NB4 (cell line): Measurements from ENCODE around the gene AOAH.
A peak's percentile ranks its signal among the peaks of the same experiment; 100 is the strongest.

Experiments
- DNase-seq: peaks from one replicate; pipeline ENCODE4 v3.0.0; 2010; ENCODE audit warnings: low read depth
- H3K4me3 ChIP-seq: one replicate; pipeline ENCODE4 v1.5.1; 2011; ENCODE audit warnings: mild to moderate bottlenecking, low read depth, low read length, moderate library complexity
- MYC ChIP-seq: IDR thresholded peaks from 2 replicates; pipeline ENCODE4 v1.6.1; 2011; ENCODE audit warnings: low read depth, low read length
- POLR2A ChIP-seq: IDR thresholded peaks from 2 replicates; pipeline ENCODE4 v1.6.1; 2011; ENCODE audit warnings: mild to moderate bottlenecking; ENCODE audit not compliant: insufficient read length; ENCODE audit errors: extremely low read depth
- TF ChIP-seq, protein P1 (sequence below): IDR thresholded peaks from one replicate; pipeline ENCODE4 v1.5.1; 2012; ENCODE audit warnings: low read depth, low read length
- TF ChIP-seq, protein P2 (sequence below): IDR thresholded peaks from 2 replicates; pipeline ENCODE4 v1.6.1; 2011; ENCODE audit warnings: low read depth, low read length

AOAH gene

DNA sequence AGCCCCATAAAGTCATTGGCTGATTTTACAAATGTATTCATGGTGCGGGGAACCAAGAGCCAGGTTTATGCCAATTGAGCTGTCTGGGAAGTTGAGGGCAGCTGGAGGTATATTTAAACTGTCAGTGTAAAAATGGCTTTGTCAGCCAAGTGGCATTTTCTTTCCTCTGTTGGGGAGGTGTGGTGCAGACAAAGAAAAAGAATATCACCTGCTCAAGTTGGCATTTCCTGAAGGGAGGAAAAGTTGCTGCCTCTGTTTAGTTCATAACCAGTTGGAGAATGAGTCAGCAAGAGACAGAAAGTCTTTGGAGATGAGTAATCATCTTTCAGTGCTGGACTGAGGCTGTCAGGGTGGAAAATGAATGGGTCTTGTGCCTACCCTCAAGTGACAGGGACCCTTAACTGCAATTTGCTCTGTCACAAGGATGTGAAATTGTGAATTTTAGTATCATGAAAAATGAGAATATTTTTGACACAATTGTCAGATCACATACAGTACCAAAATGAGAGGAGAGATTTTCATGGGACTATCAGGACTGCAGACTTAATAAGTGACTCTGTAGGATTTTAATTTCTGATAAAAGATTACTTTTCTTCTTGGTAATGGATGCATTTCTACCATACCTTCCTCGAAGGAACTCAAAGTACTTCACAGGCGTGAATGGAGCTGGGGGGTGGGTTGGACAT is 197.3 kb downstream of the AOAH start:
- no peak overlapping the region for H3K4me3 ChIP-seq
- peak; percentile 75 for DNase-seq
- TF ChIP-seq, protein P1, sequence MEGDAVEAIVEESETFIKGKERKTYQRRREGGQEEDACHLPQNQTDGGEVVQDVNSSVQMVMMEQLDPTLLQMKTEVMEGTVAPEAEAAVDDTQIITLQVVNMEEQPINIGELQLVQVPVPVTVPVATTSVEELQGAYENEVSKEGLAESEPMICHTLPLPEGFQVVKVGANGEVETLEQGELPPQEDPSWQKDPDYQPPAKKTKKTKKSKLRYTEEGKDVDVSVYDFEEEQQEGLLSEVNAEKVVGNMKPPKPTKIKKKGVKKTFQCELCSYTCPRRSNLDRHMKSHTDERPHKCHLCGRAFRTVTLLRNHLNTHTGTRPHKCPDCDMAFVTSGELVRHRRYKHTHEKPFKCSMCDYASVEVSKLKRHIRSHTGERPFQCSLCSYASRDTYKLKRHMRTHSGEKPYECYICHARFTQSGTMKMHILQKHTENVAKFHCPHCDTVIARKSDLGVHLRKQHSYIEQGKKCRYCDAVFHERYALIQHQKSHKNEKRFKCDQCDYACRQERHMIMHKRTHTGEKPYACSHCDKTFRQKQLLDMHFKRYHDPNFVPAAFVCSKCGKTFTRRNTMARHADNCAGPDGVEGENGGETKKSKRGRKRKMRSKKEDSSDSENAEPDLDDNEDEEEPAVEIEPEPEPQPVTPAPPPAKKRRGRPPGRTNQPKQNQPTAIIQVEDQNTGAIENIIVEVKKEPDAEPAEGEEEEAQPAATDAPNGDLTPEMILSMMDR = no peak
- TF ChIP-seq, protein P2, sequence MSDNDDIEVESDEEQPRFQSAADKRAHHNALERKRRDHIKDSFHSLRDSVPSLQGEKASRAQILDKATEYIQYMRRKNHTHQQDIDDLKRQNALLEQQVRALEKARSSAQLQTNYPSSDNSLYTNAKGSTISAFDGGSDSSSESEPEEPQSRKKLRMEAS = no peak
- no peak for TF ChIP-seq POLR2A
- no peak for TF ChIP-seq MYC

DNA sequence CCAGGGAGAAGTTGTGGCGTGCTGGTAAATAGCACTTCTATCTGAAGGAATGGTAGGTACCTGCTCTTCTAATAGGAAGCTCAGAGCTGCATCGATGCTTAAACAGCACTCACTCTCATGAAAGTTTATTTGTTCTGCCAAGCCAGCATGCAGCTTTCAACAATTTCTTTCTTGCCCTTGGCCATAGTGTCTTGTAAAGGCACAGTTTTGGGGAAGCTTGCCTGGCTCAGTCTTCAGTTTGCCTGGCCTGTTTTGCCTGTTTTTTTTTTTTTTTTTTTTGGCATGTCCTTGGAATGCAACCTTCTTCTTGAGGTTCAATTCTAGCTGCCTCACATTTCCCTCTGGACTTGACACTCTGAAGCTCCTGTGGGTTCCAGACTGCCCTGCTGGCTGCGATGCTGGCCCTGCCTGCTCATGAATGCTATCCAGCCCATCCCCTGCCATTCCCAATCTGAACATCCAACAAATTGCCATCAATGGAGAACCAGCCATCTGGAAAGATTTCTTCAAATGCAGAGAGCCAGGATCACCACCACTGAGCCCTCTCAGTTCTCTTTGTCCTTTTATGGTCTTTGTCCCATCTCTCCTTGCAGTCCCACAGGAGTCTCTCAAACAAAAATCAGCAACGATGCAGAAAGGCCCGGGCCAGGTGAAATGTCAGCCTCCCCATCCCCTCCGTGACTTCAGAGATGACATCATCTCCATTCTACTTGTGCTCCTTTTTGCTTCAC is 200.8 kb downstream of the AOAH start:
- no peak overlapping the region for H3K4me3 ChIP-seq
- TF ChIP-seq MYC (no peak), POLR2A (no peak)
- TF ChIP-seq, protein P2 = no peak
- TF ChIP-seq, protein P1 = no peak
- no peak for DNase-seq

DNA sequence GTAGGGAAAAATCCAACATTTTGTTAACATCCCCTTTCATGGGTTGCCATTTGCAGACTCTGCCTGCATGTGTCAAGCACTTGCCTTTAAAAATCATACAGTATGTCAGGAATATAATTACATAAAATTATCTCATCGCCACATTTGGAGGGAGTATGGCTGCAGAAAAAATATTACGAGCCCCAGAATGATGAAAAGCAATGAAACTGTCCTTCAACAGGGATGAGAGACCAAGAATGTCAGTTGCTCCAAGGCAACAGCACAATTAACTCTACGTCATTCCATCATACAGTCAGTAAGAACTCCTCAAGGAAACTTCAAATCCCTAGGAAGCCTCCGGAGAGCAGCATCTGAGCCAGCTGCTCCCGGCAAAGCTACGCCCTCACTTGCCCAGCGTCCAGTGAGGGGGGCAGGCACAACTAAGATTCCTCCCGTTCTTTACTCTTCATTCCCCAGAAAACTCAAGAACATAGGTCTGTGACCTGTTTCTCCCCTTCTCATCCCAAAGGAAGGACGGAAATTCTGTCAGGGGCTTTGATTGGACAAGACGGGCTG is 201.8 kb downstream of the AOAH start:
- DNase-seq = no peak
- TF ChIP-seq, protein P1 = no peak
- TF ChIP-seq, protein P2 = no peak
- TF ChIP-seq MYC = no peak
- TF ChIP-seq POLR2A = no peak
- H3K4me3 ChIP-seq = no peak overlapping the region

DNA sequence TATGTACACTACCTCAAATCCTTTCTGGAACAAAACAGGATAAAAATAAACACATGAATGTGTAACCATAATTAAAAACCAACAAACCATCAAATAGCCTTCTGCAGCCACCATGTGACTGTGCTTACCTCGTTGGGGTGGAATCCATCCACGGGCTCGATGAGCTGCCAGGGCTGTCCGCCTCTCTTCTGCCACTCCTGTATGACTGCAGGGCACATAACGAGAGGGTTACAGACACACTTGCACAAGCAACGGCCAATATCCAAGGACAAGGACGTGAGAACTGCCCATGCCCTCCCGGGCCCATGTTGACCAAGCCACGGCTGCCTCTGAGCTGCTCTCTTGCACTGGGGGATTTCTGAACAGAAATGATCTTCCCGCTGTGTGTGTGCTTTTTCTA is 202.4 kb downstream of the AOAH start:
- no peak overlapping the region for H3K4me3 ChIP-seq
- DNase-seq = no peak
- no peak for TF ChIP-seq POLR2A
- TF ChIP-seq, protein P2 = no peak

DNA sequence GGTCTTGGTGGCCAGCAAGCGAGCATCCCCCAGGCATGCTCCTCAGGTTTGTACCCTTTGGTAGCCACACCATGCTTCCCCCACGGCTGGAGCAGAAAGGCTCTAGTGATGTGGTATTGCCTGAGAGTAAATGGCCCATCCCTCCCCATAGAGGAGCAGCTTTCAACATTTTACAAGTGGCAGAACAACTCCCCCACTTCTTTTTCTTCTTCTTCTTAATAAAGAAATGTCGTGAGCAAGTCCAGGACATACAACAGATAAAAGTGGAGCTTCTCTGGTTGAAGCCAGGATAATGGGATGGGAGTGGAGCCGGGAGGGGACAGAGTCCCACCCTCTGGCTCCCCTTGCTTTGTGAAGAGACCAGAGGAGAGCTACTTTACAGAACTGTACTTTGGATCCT is 203.2 kb downstream of the AOAH start:
- H3K4me3 ChIP-seq = no peak overlapping the region
- no peak for DNase-seq
- TF ChIP-seq, protein P2 = no peak
- TF ChIP-seq, protein P1 = no peak
- no peak for TF ChIP-seq POLR2A
- TF ChIP-seq MYC = no peak

DNA sequence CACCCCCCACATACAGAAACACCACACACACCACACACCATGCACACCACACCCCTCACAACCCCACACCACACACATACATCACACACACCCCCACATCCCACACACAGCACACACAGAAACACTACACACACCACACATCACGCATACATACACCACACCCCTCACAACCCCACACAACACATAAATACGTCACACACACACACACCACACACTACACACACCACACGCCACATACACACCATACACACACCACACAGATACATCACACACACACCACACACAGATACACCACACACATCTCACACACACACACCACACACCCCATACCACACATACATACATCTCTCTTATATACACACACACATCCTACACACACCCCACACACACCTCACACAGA is 208.4 kb downstream of the AOAH start:
- no peak overlapping the region for H3K4me3 ChIP-seq
- TF ChIP-seq POLR2A (no peak), MYC (no peak)
- TF ChIP-seq, protein P2 = no peak
- TF ChIP-seq, protein P1 = no peak
- DNase-seq = no peak
